ENCODE results near the gene MYOF.
"Not testable (repeated sequence)": the region's sequence is repeated elsewhere in the genome, so short reads cannot be mapped to it uniquely, and the experiment has no call there.

Gene MYOF

GRCh38 chr10:93352638-93353383, 129.3 kb downstream of the MYOF start:
- no peak for DNase-seq (ENCODE audit: extremely low read depth in 1 of 2, low read depth in 1 of 2)

GRCh38 chr10:93346694-93347093, 135.4 kb downstream of the MYOF start:
- DNase-seq (ENCODE audit: extremely low read depth in 1 of 2, low read depth in 1 of 2) = no peak

- no peak for DNase-seq (ENCODE audit: extremely low read depth in 1 of 2, low read depth in 1 of 2)
Observed at GRCh38 chr10:93346108-93346507, 136.0 kb downstream of the MYOF start.

- DNase-seq (ENCODE audit: extremely low read depth in 1 of 2, low read depth in 1 of 2) = no peak
Observed at GRCh38 chr10:93344691-93345090, 137.4 kb downstream of the MYOF start.

- no peak for DNase-seq (ENCODE audit: extremely low read depth in 1 of 2, low read depth in 1 of 2)
Observed at GRCh38 chr10:93342921-93343320, 139.2 kb downstream of the MYOF start.

GRCh38 chr10:93342366-93342765, 139.8 kb downstream of the MYOF start:
- no peak for DNase-seq (ENCODE audit: extremely low read depth in 1 of 2, low read depth in 1 of 2)

GRCh38 chr10:93337309-93337721, 144.8 kb downstream of the MYOF start:
- DNase-seq (ENCODE audit: extremely low read depth in 1 of 2, low read depth in 1 of 2) = no peak

- DNase-seq (ENCODE audit: extremely low read depth in 1 of 2, low read depth in 1 of 2) = no peak
Observed at GRCh38 chr10:93336678-93337077, 145.5 kb downstream of the MYOF start.

- no peak for DNase-seq (ENCODE audit: extremely low read depth in 1 of 2, low read depth in 1 of 2)
Observed at GRCh38 chr10:93336110-93336509, 146.0 kb downstream of the MYOF start.

GRCh38 chr10:93334901-93335327, 147.2 kb downstream of the MYOF start:
- DNase-seq (ENCODE audit: extremely low read depth in 1 of 2, low read depth in 1 of 2) = no peak

GRCh38 chr10:93334181-93334580, 148.0 kb downstream of the MYOF start:
- DNase-seq (ENCODE audit: extremely low read depth in 1 of 2, low read depth in 1 of 2) = no peak

- DNase-seq (ENCODE audit: extremely low read depth in 1 of 2, low read depth in 1 of 2) = no peak
Observed at GRCh38 chr10:93333278-93333978, 148.7 kb downstream of the MYOF start.

GRCh38 chr10:93330824-93331223, 151.3 kb downstream of the MYOF start:
- no peak for DNase-seq (ENCODE audit: extremely low read depth in 1 of 2, low read depth in 1 of 2)

- no peak for DNase-seq (ENCODE audit: extremely low read depth in 1 of 2, low read depth in 1 of 2)
Observed at GRCh38 chr10:93319896-93320295, 162.2 kb downstream of the MYOF start.

- no peak for DNase-seq (ENCODE audit: extremely low read depth in 1 of 2, low read depth in 1 of 2)
Observed at GRCh38 chr10:93319096-93319495, 163.0 kb downstream of the MYOF start.

- DNase-seq (ENCODE audit: extremely low read depth in 1 of 2, low read depth in 1 of 2) = no peak
Observed at GRCh38 chr10:93315246-93315645, 166.9 kb downstream of the MYOF start.

- not testable (repeated sequence) for DNase-seq (ENCODE audit: extremely low read depth in 1 of 2, low read depth in 1 of 2)
Observed at GRCh38 chr10:93314656-93315055, 167.5 kb downstream of the MYOF start.

- DNase-seq (ENCODE audit: extremely low read depth in 1 of 2, low read depth in 1 of 2) = no peak
Observed at GRCh38 chr10:93313798-93314197, 168.3 kb downstream of the MYOF start.

- no peak for DNase-seq (ENCODE audit: extremely low read depth in 1 of 2, low read depth in 1 of 2)
Observed at GRCh38 chr10:93309062-93309461, 173.1 kb downstream of the MYOF start.

GRCh38 chr10:93305122-93305521, 177.0 kb downstream of the MYOF start:
- DNase-seq (ENCODE audit: extremely low read depth in 1 of 2, low read depth in 1 of 2) = no peak

- DNase-seq (ENCODE audit: extremely low read depth in 1 of 2, low read depth in 1 of 2) = no peak
Observed at GRCh38 chr10:93300981-93301380, 181.2 kb downstream of the MYOF start.

- DNase-seq (ENCODE audit: extremely low read depth in 1 of 2, low read depth in 1 of 2) = no peak
Observed at GRCh38 chr10:93300288-93300917, 181.7 kb downstream of the MYOF start.

All from activated CD8-positive, alpha-beta memory T cell treated with anti-CD3 and anti-CD28 coated beads for 1 hour (primary cell).